HepG2 (cell line): ENCODE measurements around the gene EIF4G2. TPM values are rescaled to one million over a fixed set of nuclear protein-coding genes. Genes with fewer than 3 reads are reported as not detected.

Experiments used
- CERS6 ChIP-seq: sonication (generic); formaldehyde crosslinking; IDR thresholded peaks from 2 replicates; pipeline ENCODE4 v1.5.0; 2020; ENCODE audit warnings: missing genetic modification reagents
- GLMP ChIP-seq: sonication (generic); formaldehyde crosslinking; IDR thresholded peaks from 2 replicates; pipeline ENCODE4 v1.9.0; 2021; ENCODE audit warnings: missing genetic modification reagents, mild to moderate bottlenecking, borderline replicate concordance
- KDM2A ChIP-seq: sonication (generic); formaldehyde crosslinking; IDR thresholded peaks from 2 replicates; pipeline ENCODE4 v1.4.0; 2020; ENCODE audit warnings: low read depth, missing genetic modification reagents, borderline replicate concordance
- MXD3 ChIP-seq: IDR thresholded peaks from 2 replicates; pipeline ENCODE4 v1.6.1; 2016; ENCODE audit warnings: mild to moderate bottlenecking, missing biosample characterization, missing genetic modification reagents
- NR2F6 ChIP-seq, 2 experiments: IDR thresholded peaks; 2 replicates each; pipeline ENCODE4 v1.6.1; 2016; ENCODE audit warnings: antibody characterized with exemption in 1 of 2, mild to moderate bottlenecking in 1 of 2
- PITX1 ChIP-seq: sonication (generic); formaldehyde crosslinking; IDR thresholded peaks from 2 replicates; pipeline ENCODE4 v1.5.1; 2020; ENCODE audit warnings: mild to moderate bottlenecking, missing genetic modification reagents
- POLR2AphosphoS5 ChIP-seq: IDR thresholded peaks from 2 replicates; pipeline ENCODE4 v1.6.1; 2012; ENCODE audit warnings: low read depth, low read length
- RXRA ChIP-seq: sonication (generic); formaldehyde crosslinking; IDR thresholded peaks from 2 replicates; pipeline ENCODE4 v1.5.1; 2020; ENCODE audit warnings: missing genetic modification reagents
- SIN3A ChIP-seq: IDR thresholded peaks from 2 replicates; pipeline ENCODE4 v1.6.1; 2011; ENCODE audit warnings: low read depth, mild to moderate bottlenecking, control low read depth, low read length, borderline replicate concordance
- SMAD3 ChIP-seq: sonication (generic); formaldehyde crosslinking; IDR thresholded peaks from 2 replicates; pipeline ENCODE4 v1.4.0; 2020; ENCODE audit warnings: missing genetic modification reagents
- TBL1XR1 ChIP-seq: fragments of 150-350 bp; IDR thresholded peaks from 2 replicates; pipeline ENCODE4 v1.6.1; 2014; ENCODE audit warnings: borderline replicate concordance, low read length; ENCODE audit not compliant: partially characterized antibody
- THAP11 ChIP-seq: IDR thresholded peaks from 2 replicates; pipeline ENCODE4 v1.6.1; 2016; ENCODE audit warnings: missing biosample characterization, missing genetic modification reagents
- THYN1 ChIP-seq: sonication (generic); formaldehyde crosslinking; IDR thresholded peaks from 2 replicates; pipeline ENCODE4 v1.8.1; 2023; ENCODE audit warnings: low read depth, mild to moderate bottlenecking, moderate library complexity, missing genetic modification reagents, borderline replicate concordance
- ZBTB21 ChIP-seq: sonication (generic); formaldehyde crosslinking; IDR thresholded peaks from 2 replicates; pipeline ENCODE4 v1.4.0; 2020; ENCODE audit warnings: missing genetic modification reagents
- ZBTB34 ChIP-seq: sonication (generic); formaldehyde crosslinking; IDR thresholded peaks from 2 replicates; pipeline ENCODE4 v1.8.0; 2022; ENCODE audit warnings: mild to moderate bottlenecking, missing genetic modification reagents
- ZEB1 ChIP-seq: IDR thresholded peaks from 2 replicates; pipeline ENCODE4 v1.6.1; 2012; ENCODE audit warnings: mild to moderate bottlenecking, low read depth, inconsistent platforms; ENCODE audit not compliant: insufficient replicate concordance
- ZHX1 ChIP-seq: sonication (generic); formaldehyde crosslinking; IDR thresholded peaks from 2 replicates; pipeline ENCODE4 v1.8.1; 2022; ENCODE audit warnings: low read depth, mild to moderate bottlenecking, missing genetic modification reagents
- ZMYM4 ChIP-seq: sonication (generic); formaldehyde crosslinking; IDR thresholded peaks from 2 replicates; pipeline ENCODE4 v1.8.1; 2023; ENCODE audit warnings: mild to moderate bottlenecking, missing genetic modification reagents
- ZNF12 ChIP-seq: sonication (generic); formaldehyde crosslinking; IDR thresholded peaks from 2 replicates; pipeline ENCODE4 v1.5.0; 2020; ENCODE audit warnings: missing genetic modification reagents
- ZNF160 ChIP-seq: sonication (generic); formaldehyde crosslinking; IDR thresholded peaks from 2 replicates; pipeline ENCODE4 v1.8.0; 2022; ENCODE audit warnings: mild to moderate bottlenecking, inconsistent platforms, missing genetic modification reagents
- ZNF20 ChIP-seq: sonication (generic); formaldehyde crosslinking; IDR thresholded peaks from 2 replicates; pipeline ENCODE4 v1.4.0; 2020; ENCODE audit warnings: mild to moderate bottlenecking, moderate library complexity, missing genetic modification reagents
- ZNF260 ChIP-seq: sonication (generic); formaldehyde crosslinking; IDR thresholded peaks from 2 replicates; pipeline ENCODE4 v1.4.0; 2020; ENCODE audit warnings: missing genetic modification reagents, low read depth, mild to moderate bottlenecking, borderline replicate concordance
- ZNF44 ChIP-seq: sonication (generic); formaldehyde crosslinking; IDR thresholded peaks from 2 replicates; pipeline ENCODE4 v1.5.1; 2020; ENCODE audit warnings: mild to moderate bottlenecking, missing genetic modification reagents
- polyA plus RNA-seq, 8 experiments: library from polyadenylated mRNA; depleted of rRNA in 3 of 8; stranded (reverse) in 7 of 8; unstranded in 1 of 8; fragments of >200 nt; fragmentation: Illumina TruSeq in 4 of 8; extraction: Trizol in 4 of 8; gene quantifications; 2 replicates each; pipeline versions ENCODE4 v1.2.1 to v1.2.3, GENCODE V29; 2011 to 2016; ENCODE audit warnings: low read depth in 4 of 8, missing spikeins in 1 of 8, mixed read lengths in 1 of 8; ENCODE audit not compliant: insufficient read depth in 1 of 8
- total RNA-seq, 5 experiments: library from RNA; depleted of rRNA; stranded (reverse); fragments of >200 nt; fragmentation: Illumina TruSeq; extraction: Trizol; gene quantifications; 2 replicates each; pipeline ENCODE4 v1.2.3, GENCODE V29; 2016; ENCODE audit warnings: low read depth in 1 of 5

The EIF4G2 gene
- total and polyA plus RNA-seq, 2 of the 13 experiments (the other 11 are each of a cell fraction or from before 2014, with no cell fraction given), result 362 to 546 TPM

- TF ChIP-seq ZHX1 (CRISPR knock-in tag) (no peak), THAP11 (CRISPR knock-in tag) (no peak), ZMYM4 (CRISPR knock-in tag) (peak; percentile 31; the same call in 1 of the 2 replicates), CERS6 (CRISPR knock-in tag) (no peak), ZNF20 (CRISPR knock-in tag) (no peak), PITX1 (CRISPR knock-in tag) (no peak), ZNF44 (no peak), ZBTB21 (CRISPR knock-in tag) (no peak), THYN1 (CRISPR knock-in tag) (no peak), RXRA (CRISPR knock-in tag) (peak; percentile 42; the same call in 1 of the 2 replicates), ZNF12 (CRISPR knock-in tag) (no peak), NR2F6 (IDR thresholded peaks at IDR 0.05) (peak; percentile 64), NR2F6 (CRISPR knock-in tag; IDR thresholded peaks at IDR 0.05) (peak; percentile 63; the same call in 1 of the 2 replicates), ZNF260 (CRISPR knock-in tag) (no peak), ZEB1 (no peak), TBL1XR1 (peak; percentile 52), KDM2A (CRISPR knock-in tag) (no peak), ZNF160 (no peak), POLR2AphosphoS5 (no peak), GLMP (CRISPR knock-in tag) (no peak), SIN3A (no peak), SMAD3 (CRISPR knock-in tag) (no peak), MXD3 (CRISPR knock-in tag) (no peak), ZBTB34 (CRISPR knock-in tag) (0 out of 2 replicates have a peak, but pooled peaks have one; percentile 49)
Observed at GRCh38 chr11:10777393-10777793, 31.3 kb downstream of the EIF4G2 start (continued).
